Psoas muscle (tissue), 8 donors: ENCODE measurements around the gene IQGAP2. TPM values are rescaled to one million over a fixed set of nuclear protein-coding genes. Genes with fewer than 3 reads are reported as not detected.

Experiments used
- ATAC-seq, 4 donors: fragments of 200-7000 bp; cut with Tn5 transposase; one replicate each; pipeline ENCODE4 v1.9.1; 2020; ENCODE audit warnings: moderate library complexity in 3 of 4, mild to moderate bottlenecking in 2 of 4
- DNase-seq, 2 donors: peaks; one replicate each; pipeline ENCODE4 v3.0.0-alpha.2; 2020
- H3K27ac ChIP-seq: fragments of 200-600 bp; one replicate; pipeline ENCODE4 v1.8.0; 2022
- H3K27me3 ChIP-seq, 3 donors: fragments of 200-600 bp in 1 of 3; one replicate each; pipeline versions ENCODE4 v1.6.1 to v1.8.0; 2013 to 2022; ENCODE audit warnings: low read length in 2 of 3, mild to moderate bottlenecking in 2 of 3, moderate library complexity in 1 of 3; ENCODE audit not compliant: insufficient read depth in 3 of 3
- H3K36me3 ChIP-seq, 2 donors: fragments of 200-600 bp in 1 of 2; one replicate each; pipeline versions ENCODE4 v1.6.1 to v1.8.0; 2013 to 2022; ENCODE audit warnings: low read depth in 1 of 2, mild to moderate bottlenecking in 1 of 2, moderate library complexity in 1 of 2; ENCODE audit not compliant: insufficient read depth in 1 of 2
- H3K4me1 ChIP-seq: fragments of 200-600 bp; one replicate; pipeline ENCODE4 v1.8.0; 2022
- H3K4me3 ChIP-seq: fragments of 200-600 bp; one replicate; pipeline ENCODE4 v1.8.0; 2022; ENCODE audit warnings: mild to moderate bottlenecking
- H3K9me3 ChIP-seq: fragments of 200-600 bp; one replicate; pipeline ENCODE4 v1.8.0; 2022
- WGBS, 3 donors: extraction: QIAGEN DNeasy Blood & Tissue Kit; methylation state at CpG; one replicate each; pipeline versions ENCODE4 v1.1.6 to v1.1.7; 2013; 5-methylcytosine and 5-hydroxymethylcytosine counted together
- intact Hi-C, 2 donors: fragments of 100-400 bp; cut with DNase I; formaldehyde crosslinking; loops; one replicate each; pipeline versions ENCODE4 v1.11.0 to v1.14.2; 2022
- polyA plus RNA-seq, 3 donors: library from polyadenylated mRNA; stranded (reverse); fragments of 200-250 nt; gene quantifications; one replicate each; pipeline ENCODE4 v1.2.3, GENCODE V29; 2013
- total RNA-seq, 4 donors: library from RNA; stranded (reverse); fragmentation: NEBNext Ultra II Directional in 2 of 4; extraction: Animal tissue kit (Norgen Biotek cat#: 25700) in 2 of 4; gene quantifications; one replicate each; pipeline versions ENCODE4 v1.2.1 to v1.2.4, GENCODE V29; 2021 to 2023
- TF ChIP-seq, protein P1 (sequence below): fragments of 200-600 bp; IDR thresholded peaks from one replicate; pipeline ENCODE4 v1.8.0; 2022; ENCODE audit warnings: antibody characterized with exemption
- donor health status: healthy with polysubstance abuse.
- donor health status: DM: no; HTN: no; CAD: no; lungs with moderate emphysema.
- donor health status: Bipolar disorder and iron deficiency.
- donor health status: healthy.
- donor health status: DM: yes; HTN: yes; CAD: no.
- donor health status: DM: no; HTN: no; CAD: no.
- donor health status: DM: no; HTN: no; CAD: no.
- donor health status: DM: yes; HTN: yes; CAD: no.

The IQGAP2 gene
- total and polyA plus RNA-seq, 7 donors: 0.52 to 4.3 (median 1.4) TPM

DNA sequence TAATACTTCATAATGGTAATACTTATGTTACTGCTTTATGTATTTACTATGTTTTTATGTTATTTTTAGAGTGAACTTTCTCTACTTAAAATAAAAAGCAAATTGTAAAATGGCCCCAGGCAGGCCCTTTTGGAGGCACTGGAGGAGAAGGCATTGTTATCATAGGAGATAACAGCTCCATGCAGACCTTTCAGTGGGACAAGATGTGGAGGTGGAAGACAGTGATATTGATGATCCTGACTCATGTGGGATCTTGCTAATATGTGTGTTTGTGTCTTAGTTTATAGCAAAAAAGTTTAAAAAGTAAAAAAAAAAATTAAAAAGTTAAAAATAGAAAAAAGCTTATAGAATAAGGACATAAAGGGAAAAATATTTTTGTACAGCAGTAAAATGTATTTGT is 74.5 kb downstream of the IQGAP2 start:
- TF ChIP-seq, protein P1, sequence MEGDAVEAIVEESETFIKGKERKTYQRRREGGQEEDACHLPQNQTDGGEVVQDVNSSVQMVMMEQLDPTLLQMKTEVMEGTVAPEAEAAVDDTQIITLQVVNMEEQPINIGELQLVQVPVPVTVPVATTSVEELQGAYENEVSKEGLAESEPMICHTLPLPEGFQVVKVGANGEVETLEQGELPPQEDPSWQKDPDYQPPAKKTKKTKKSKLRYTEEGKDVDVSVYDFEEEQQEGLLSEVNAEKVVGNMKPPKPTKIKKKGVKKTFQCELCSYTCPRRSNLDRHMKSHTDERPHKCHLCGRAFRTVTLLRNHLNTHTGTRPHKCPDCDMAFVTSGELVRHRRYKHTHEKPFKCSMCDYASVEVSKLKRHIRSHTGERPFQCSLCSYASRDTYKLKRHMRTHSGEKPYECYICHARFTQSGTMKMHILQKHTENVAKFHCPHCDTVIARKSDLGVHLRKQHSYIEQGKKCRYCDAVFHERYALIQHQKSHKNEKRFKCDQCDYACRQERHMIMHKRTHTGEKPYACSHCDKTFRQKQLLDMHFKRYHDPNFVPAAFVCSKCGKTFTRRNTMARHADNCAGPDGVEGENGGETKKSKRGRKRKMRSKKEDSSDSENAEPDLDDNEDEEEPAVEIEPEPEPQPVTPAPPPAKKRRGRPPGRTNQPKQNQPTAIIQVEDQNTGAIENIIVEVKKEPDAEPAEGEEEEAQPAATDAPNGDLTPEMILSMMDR: no peak
- Histone ChIP-seq H3K36me3 (no peaks in the 10 kb centered on the region), H3K27ac (no peak overlapping the region), H3K27me3 (no peaks in the 10 kb centered on the region), H3K4me1 (no peaks in the 10 kb centered on the region), H3K4me3 (no peak overlapping the region), H3K9me3 (no peaks in the 10 kb centered on the region)
- intact Hi-C loops: no loop called here
- no peak for DNase-seq
- ATAC-seq: no peak

DNA sequence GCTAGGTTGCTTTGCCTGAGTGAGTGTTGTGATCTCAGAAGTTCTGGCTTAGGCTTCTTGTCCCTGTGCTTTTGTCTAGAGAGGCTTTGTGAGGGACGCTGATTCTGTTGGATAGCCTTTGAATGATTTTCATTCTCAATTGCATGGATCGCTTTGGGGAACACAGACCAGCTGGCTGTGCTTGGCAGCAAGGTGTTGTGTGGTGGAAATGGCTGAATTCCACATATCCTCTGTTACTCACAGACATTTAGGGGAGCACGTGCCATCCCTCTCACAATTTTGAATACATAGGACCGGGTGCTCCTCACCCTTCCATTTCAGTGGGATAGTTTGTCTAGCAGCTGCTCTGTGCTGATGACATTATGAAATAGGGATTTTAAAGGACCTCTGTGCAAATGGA is 76.2 kb downstream of the IQGAP2 start:
- Histone ChIP-seq H3K27me3 (no peaks in the 10 kb centered on the region), H3K27ac (no peak overlapping the region)
- TF ChIP-seq, protein P1: no peak

DNA sequence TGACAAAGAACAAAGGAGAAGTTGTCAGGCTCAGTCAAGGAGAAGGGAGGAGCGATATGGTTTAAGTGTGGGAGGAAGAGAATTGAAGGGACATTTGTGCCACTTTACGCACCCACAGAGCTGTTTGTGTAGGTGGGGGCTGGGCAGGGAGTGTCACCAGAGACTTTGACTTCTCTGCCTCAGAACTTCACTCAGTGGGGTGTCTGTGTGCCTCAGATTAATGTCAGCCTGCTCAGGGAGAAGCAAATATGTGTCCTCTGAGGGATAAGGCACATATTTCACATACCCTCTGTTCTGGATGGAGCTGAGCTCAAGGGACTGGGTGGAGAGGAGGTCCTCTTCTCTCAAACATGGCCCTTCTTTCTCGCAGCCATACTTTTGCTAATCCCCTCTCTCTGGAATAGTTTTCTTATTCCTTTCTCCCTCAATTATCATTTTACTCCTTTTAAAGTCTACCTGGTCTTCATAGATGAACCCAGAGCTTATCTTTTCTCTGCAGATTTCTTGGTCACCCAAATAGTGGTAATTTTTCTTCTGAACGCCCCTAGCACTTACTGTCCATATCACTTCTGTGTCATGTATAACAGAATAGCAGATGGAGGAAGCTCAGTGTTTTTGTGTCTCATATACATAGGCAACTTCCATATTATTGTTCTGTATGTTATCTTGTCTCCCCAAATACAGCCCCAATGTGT is 77.0 kb downstream of the IQGAP2 start:
- H3K4me1 ChIP-seq: no peaks in the 10 kb centered on the region
- H3K27me3 ChIP-seq: no peaks in the 10 kb centered on the region
- intact Hi-C loops: no loop called here
- no peaks in the 10 kb centered on the region for H3K36me3 ChIP-seq
- H3K9me3 ChIP-seq: no peaks in the 10 kb centered on the region
- no peak for ATAC-seq
- H3K27ac ChIP-seq: no peak overlapping the region
- no peak overlapping the region for H3K4me3 ChIP-seq
- TF ChIP-seq, protein P1: no peak
- no peak for DNase-seq
- 71 to 79% (median 72%) methylated on average over 4 of the region's 4 CpGs for WGBS, 3 donors

More for the DNA sequence above, 76.2 kb downstream of the IQGAP2 start:
- no peak for ATAC-seq
- Histone ChIP-seq H3K9me3 (no peaks in the 10 kb centered on the region), H3K36me3 (no peaks in the 10 kb centered on the region), H3K4me3 (no peak overlapping the region), H3K4me1 (no peaks in the 10 kb centered on the region)
- intact Hi-C loops: no loop called here
- DNase-seq: no peak
- 57 to 71% (median 58%) methylated on average over 4 of the region's 4 CpGs for WGBS, 3 donors

DNA sequence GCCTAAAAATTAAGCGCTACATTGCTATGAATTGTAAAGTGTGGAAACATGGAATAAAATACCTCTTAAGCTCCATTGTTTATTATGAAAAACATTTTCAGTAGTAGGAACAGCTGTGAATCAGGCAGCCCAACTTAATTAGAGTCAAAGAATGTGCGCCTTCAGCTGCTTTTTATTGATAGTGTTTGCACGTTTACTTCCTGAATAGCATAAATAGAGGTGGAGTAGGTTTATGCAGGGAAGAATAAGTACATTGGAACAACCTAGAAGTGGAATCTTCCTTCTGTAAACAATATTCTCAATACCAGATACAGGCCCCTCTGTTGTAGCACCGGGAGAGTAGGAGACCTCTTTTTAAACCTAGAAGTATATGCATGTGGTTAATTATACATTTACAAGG is 79.9 kb downstream of the IQGAP2 start:
- intact Hi-C loops: no loop called here
- TF ChIP-seq, protein P1: no peak

DNA sequence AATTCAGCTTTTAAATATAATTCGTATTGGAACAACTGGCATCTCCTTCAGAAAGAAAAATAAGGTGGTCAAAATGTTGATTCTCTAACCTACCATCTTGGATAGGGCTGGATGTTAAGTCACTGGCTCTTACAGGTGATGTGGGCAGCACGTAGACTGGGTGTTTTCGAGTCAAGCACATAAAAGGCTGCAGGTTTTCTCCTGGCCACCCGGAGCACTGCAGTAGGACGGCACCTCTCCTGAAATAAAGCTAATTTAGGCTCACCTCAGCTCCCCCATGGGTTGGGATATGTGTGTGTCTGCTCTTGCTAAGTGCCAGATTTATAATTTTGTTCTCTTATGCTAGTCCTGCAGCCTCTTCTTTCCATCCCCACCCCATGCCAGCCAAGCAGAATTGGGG is 80.3 kb downstream of the IQGAP2 start:
- H3K36me3 ChIP-seq: no peaks in the 10 kb centered on the region
- no peak overlapping the region for H3K27ac ChIP-seq
- intact Hi-C loops: no loop called here
- 68 to 89% (median 72%) methylated on average over 5 of the region's 5 CpGs for WGBS, 3 donors
- no peaks in the 10 kb centered on the region for H3K27me3 ChIP-seq
- no peaks in the 10 kb centered on the region for H3K9me3 ChIP-seq
- DNase-seq (no peak), ATAC-seq (no peak)
- no peak overlapping the region for H3K4me3 ChIP-seq
- TF ChIP-seq, protein P1: no peak
- H3K4me1 ChIP-seq: no peaks in the 10 kb centered on the region

More for the DNA sequence above, 79.9 kb downstream of the IQGAP2 start:
- Histone ChIP-seq H3K27me3 (no peaks in the 10 kb centered on the region), H3K4me1 (no peaks in the 10 kb centered on the region), H3K9me3 (no peaks in the 10 kb centered on the region), H3K4me3 (no peak overlapping the region), H3K27ac (no peak overlapping the region), H3K36me3 (no peaks in the 10 kb centered on the region)
- ATAC-seq: no peak
- DNase-seq: no peak
- 62 to 68% (median 66%) methylated on average over 4 of the region's 4 CpGs for WGBS, 3 donors
